Stomach (tissue), 9 donors: ENCODE measurements around the gene SMG9. TPM values are rescaled to one million over a fixed set of nuclear protein-coding genes. Genes with fewer than 3 reads are reported as not detected.

Experiments
- DNase-seq, 2 donors: peaks; one replicate each; pipeline versions ENCODE4 v3.0.0 to v3.0.0-alpha.2; 2013 to 2019
- H3K27ac ChIP-seq, 5 donors: fragments of 200-600 bp in 4 of 5; sonication (generic) in 4 of 5; one replicate each; pipeline ENCODE4 v1.5.1; 2013 to 2019; ENCODE audit warnings: mild to moderate bottlenecking in 1 of 5, moderate library complexity in 1 of 5
- H3K27me3 ChIP-seq, 3 donors: fragments of 200-600 bp; sonication (generic); one replicate each; pipeline ENCODE4 v1.5.1; 2017 to 2019; ENCODE audit warnings: mixed run types in 1 of 3
- H3K36me3 ChIP-seq, 4 donors: fragments of 200-600 bp; sonication (generic); 1 replicate in 3 of 4; 2 replicates in 1 of 4; pipeline ENCODE4 v1.5.1; 2016 to 2019
- H3K4me1 ChIP-seq, 4 donors: fragments of 200-600 bp; sonication (generic); one replicate each; pipeline ENCODE4 v1.5.1; 2016 to 2019
- H3K4me3 ChIP-seq, 4 donors: fragments of 200-600 bp; sonication (generic) in 3 of 4; one replicate each; pipeline ENCODE4 v1.5.1; 2016 to 2019; ENCODE audit warnings: mild to moderate bottlenecking in 1 of 4
- H3K9me3 ChIP-seq, 4 donors: fragments of 200-600 bp; sonication (generic); one replicate each; pipeline ENCODE4 v1.5.1; 2016 to 2019
- CTCF ChIP-seq, 7 experiments: fragments of 450-650 bp in 4 of 7; fragments of 200-600 bp in 3 of 7; sonication (generic) in 3 of 7; IDR thresholded peaks; one replicate each; pipeline ENCODE4 v1.5.1; 2016 to 2019; ENCODE audit warnings: antibody characterized with exemption in 7 of 7, control low read depth in 2 of 7, mild to moderate bottlenecking in 1 of 7
- EP300 ChIP-seq: sonication (generic); formaldehyde crosslinking; IDR thresholded peaks from one replicate; pipeline ENCODE4 v1.6.1; 2017; ENCODE audit warnings: antibody characterized with exemption
- POLR2A ChIP-seq, 4 donors: fragments of 450-650 bp; IDR thresholded peaks; one replicate each; pipeline ENCODE4 v1.6.1; 2016; ENCODE audit warnings: antibody characterized with exemption in 4 of 4, control low read depth in 2 of 4, mild to moderate bottlenecking in 1 of 4, moderate library complexity in 1 of 4
- POLR2AphosphoS5 ChIP-seq, 3 donors: sonication (generic); formaldehyde crosslinking; IDR thresholded peaks; one replicate each; pipeline ENCODE4 v1.6.1; 2016; ENCODE audit warnings: antibody characterized with exemption in 3 of 3
- WGBS, 5 donors: extraction: QIAGEN DNeasy Blood & Tissue Kit in 3 of 5; methylation state at CpG; one replicate each; pipeline versions ENCODE4 v1.1.5 to v1.1.7; 2013 to 2018; 5-methylcytosine and 5-hydroxymethylcytosine counted together
- intact Hi-C: fragments of 100-400 bp; cut with DNase I; formaldehyde crosslinking; loops from one replicate; pipeline ENCODE4 v1.15.1; 2023; ENCODE audit warnings: low total_unique reads
- polyA plus RNA-seq, 3 donors: library from polyadenylated mRNA; stranded (reverse); fragments of 200-250 nt; gene quantifications; one replicate each; pipeline ENCODE4 v1.2.3, GENCODE V29; 2013
- total RNA-seq, 5 donors: library from RNA; depleted of rRNA; stranded (reverse); fragments of >200 nt; gene quantifications; one replicate each; pipeline versions ENCODE4 v1.1.0 to v1.2.3, GENCODE V29; 2014 to 2016
- donor health status: healthy with polysubstance abuse.
- donor health status: Bipolar disorder and iron deficiency.
- donor health status: healthy.

SMG9 gene
- total and polyA plus RNA-seq, 8 donors = 3.5 to 59.4 (median 17.0) TPM

GRCh38 chr19:43697295-43697694 lies 57.5 kb downstream of the SMG9 start:
- DNase-seq = no peak
- Histone ChIP-seq H3K4me1 (peaks cover 7 to 28% (median 16%) of the 10 kb centered on the region in 4 donors), H3K27ac (no peak overlapping the region), H3K4me3 (no peak overlapping the region), H3K36me3 (no peaks in the 10 kb centered on the region), H3K9me3 (peaks cover 0 to 13% (median 11%) of the 10 kb centered on the region in 4 donors), H3K27me3 (peaks cover 0 to 23% (median 8%) of the 10 kb centered on the region in 3 donors)
- TF ChIP-seq POLR2AphosphoS5 (IDR thresholded peaks at IDR 0.05) (no peak), POLR2A (IDR thresholded peaks at IDR 0.05) (no peak), CTCF (IDR thresholded peaks at IDR 0.05) (no peak), EP300 (no peak)
- WGBS, 5 donors = 57 to 74% (median 68%) methylated on average over 5 of the region's 5 CpGs
- intact Hi-C loops = no loop called here

- peaks cover 0 to 23% (median 8%) of the 10 kb centered on the region in 3 donors for H3K27me3 ChIP-seq
- 76 to 95% (median 88%) methylated on average over 6 of the region's 6 CpGs for WGBS, 5 donors
- H3K4me1 ChIP-seq = peaks cover 7 to 22% (median 13%) of the 10 kb centered on the region in 4 donors
Measured at GRCh38 chr19:43695985-43696704, 58.6 kb downstream of the SMG9 start.

GRCh38 chr19:43694553-43694952 lies 60.2 kb downstream of the SMG9 start:
- peaks cover 5 to 39% (median 36%) of the 10 kb centered on the region in 4 donors for H3K9me3 ChIP-seq
- peaks cover 0 to 20% (median 5%) of the 10 kb centered on the region in 3 donors for H3K27me3 ChIP-seq
- no peak overlapping the region for H3K4me3 ChIP-seq
- peaks cover 5 to 7% (median 6%) of the 10 kb centered on the region in 4 donors for H3K4me1 ChIP-seq
- WGBS, 5 donors = 61 to 74% (median 62%) methylated on average over 5 of the region's 5 CpGs
- intact Hi-C loops = no loop called here
- no peak overlapping the region for H3K27ac ChIP-seq
- TF ChIP-seq EP300 (no peak), CTCF (IDR thresholded peaks at IDR 0.05) (no peak), POLR2A (IDR thresholded peaks at IDR 0.05) (no peak), POLR2AphosphoS5 (IDR thresholded peaks at IDR 0.05) (no peak)
- DNase-seq = no peak
- no peaks in the 10 kb centered on the region for H3K36me3 ChIP-seq

More at GRCh38 chr19:43695985-43696704, 58.6 kb downstream of the SMG9 start:
- no peak overlapping the region for H3K4me3 ChIP-seq
- intact Hi-C loops = no loop called here
- no peak for TF ChIP-seq POLR2AphosphoS5 (IDR thresholded peaks at IDR 0.05)
- TF ChIP-seq POLR2A (IDR thresholded peaks at IDR 0.05) = no peak
- H3K9me3 ChIP-seq = peaks cover 5 to 24% (median 22%) of the 10 kb centered on the region in 4 donors
- H3K27ac ChIP-seq = no peak overlapping the region
- DNase-seq = no peak
- no peaks in the 10 kb centered on the region for H3K36me3 ChIP-seq

GRCh38 chr19:43692877-43693276 lies 61.9 kb downstream of the SMG9 start:
- Histone ChIP-seq H3K27me3 (peaks cover 0 to 9% (median 0%) of the 10 kb centered on the region in 3 donors), H3K36me3 (no peaks in the 10 kb centered on the region), H3K4me3 (no peak overlapping the region), H3K4me1 (no peaks in the 10 kb centered on the region), H3K9me3 (peaks cover 5 to 39% (median 36%) of the 10 kb centered on the region in 4 donors), H3K27ac (peak overlapping the region in 2 of 5 donors; percentile 50 to 51)
- DNase-seq = no peak
- TF ChIP-seq POLR2AphosphoS5 (IDR thresholded peaks at IDR 0.05) (no peak), POLR2A (IDR thresholded peaks at IDR 0.05) (no peak), EP300 (no peak), CTCF (IDR thresholded peaks at IDR 0.05) (no peak)
- 72 to 78% (median 76%) methylated on average over 4 of the region's 4 CpGs for WGBS, 5 donors
- intact Hi-C loops = no loop called here

- TF ChIP-seq CTCF (IDR thresholded peaks at IDR 0.05) (no peak), EP300 (no peak), POLR2A (IDR thresholded peaks at IDR 0.05) (no peak), POLR2AphosphoS5 (IDR thresholded peaks at IDR 0.05) (no peak)
- peak overlapping the region in 1 of 5 donors; percentile 50 for H3K27ac ChIP-seq
- WGBS, 5 donors = 66 to 81% (median 81%) methylated on average over 2 of the region's 2 CpGs
Measured at GRCh38 chr19:43692385-43692784, 62.4 kb downstream of the SMG9 start.

More at GRCh38 chr19:43692385-43692784, 62.4 kb downstream of the SMG9 start:
- DNase-seq = no peak
- Histone ChIP-seq H3K27me3 (peaks cover 0 to 4% (median 0%) of the 10 kb centered on the region in 3 donors), H3K4me1 (no peaks in the 10 kb centered on the region), H3K9me3 (peaks cover 5 to 39% (median 36%) of the 10 kb centered on the region in 4 donors), H3K36me3 (no peaks in the 10 kb centered on the region), H3K4me3 (no peak overlapping the region)
- intact Hi-C loops = no loop called here
